CD4-positive, alpha-beta T cell (primary cell): ENCODE measurements around the gene TBL1X. TPM values are rescaled to one million over a fixed set of nuclear protein-coding genes. Genes with fewer than 3 reads are reported as not detected.

ENCODE experiments used
- ATAC-seq: fragments of 200-7000 bp; cut with Tn5 transposase; one replicate; pipeline ENCODE4 v1.10.0; 2022; ENCODE audit warnings: mild to moderate bottlenecking; ENCODE audit not compliant: poor library complexity
- CTCF ChIA-PET: fragments of 350-600 bp; sonication (Branson Sonifier 250); formaldehyde crosslinking; loops from one replicate; lab custom pipeline; 2021; ENCODE audit warnings: antibody characterized with exemption, inconsistent platforms; lab: Charles Lee
- POLR2A ChIA-PET: fragments of 350-600 bp; sonication (Branson Sonifier 250); formaldehyde crosslinking; loops from one replicate; lab custom pipeline; 2021; ENCODE audit warnings: antibody characterized with exemption, inconsistent platforms; lab: Charles Lee
- DNase-seq, 14 experiments: peaks; one replicate each; pipeline ENCODE4 v3.0.0-alpha.2; 2013 to 2020; ENCODE audit warnings: mixed read lengths in 2 of 14
- H3K27ac ChIP-seq, 2 donors: one replicate each; pipeline versions ENCODE4 v1.5.1 to v1.7.0; 2013; ENCODE audit warnings: low read length in 2 of 2, low read depth in 1 of 2, mild to moderate bottlenecking in 1 of 2
- H3K27me3 ChIP-seq, 2 experiments: 1 replicate in 1 of 2; 2 replicates in 1 of 2; pipeline versions ENCODE4 v1.6.1 to v1.7.0; 2013; ENCODE audit warnings: low read length in 2 of 2, control low read depth in 1 of 2, mild to moderate bottlenecking in 1 of 2, moderate library complexity in 1 of 2; ENCODE audit not compliant: insufficient read depth in 2 of 2, control insufficient read depth in 1 of 2
- H3K36me3 ChIP-seq: one replicate; pipeline ENCODE4 v1.6.1; 2013; ENCODE audit warnings: low read length, control low read depth; ENCODE audit not compliant: insufficient read depth
- H3K4me1 ChIP-seq: one replicate; pipeline ENCODE4 v1.6.1; 2013; ENCODE audit warnings: low read length, control low read depth; ENCODE audit not compliant: insufficient read depth
- H3K4me3 ChIP-seq: one replicate; pipeline ENCODE4 v1.5.1; 2013; ENCODE audit warnings: mild to moderate bottlenecking, low read length, moderate library complexity
- H3K9me3 ChIP-seq, 2 experiments: 1 replicate in 1 of 2; 2 replicates in 1 of 2; pipeline versions ENCODE4 v1.6.1 to v1.7.0; 2013; ENCODE audit warnings: low read length in 2 of 2, mild to moderate bottlenecking in 2 of 2, control low read depth in 1 of 2, moderate library complexity in 1 of 2; ENCODE audit not compliant: control insufficient read depth in 1 of 2, insufficient read depth in 1 of 2
- H3K27ac Mint-ChIP-seq: one replicate; pipeline ENCODE4 v1.8.0; 2020; ENCODE audit warnings: mixed read lengths
- H3K27me3 Mint-ChIP-seq: one replicate; pipeline ENCODE4 v1.8.0; 2021; ENCODE audit warnings: mixed read lengths
- H3K36me3 Mint-ChIP-seq: one replicate; pipeline ENCODE4 v1.8.0; 2021; ENCODE audit warnings: low read depth, mixed read lengths
- H3K4me1 Mint-ChIP-seq: one replicate; pipeline ENCODE4 v1.8.0; 2021; ENCODE audit warnings: low read depth, mixed read lengths
- H3K4me3 Mint-ChIP-seq: one replicate; pipeline ENCODE4 v1.8.0; 2020; ENCODE audit warnings: mild to moderate bottlenecking, mixed read lengths
- H3K9me3 Mint-ChIP-seq: one replicate; pipeline ENCODE4 v1.8.0; 2020; ENCODE audit warnings: mixed read lengths
- CTCF ChIP-seq: fragments of 200-600 bp; IDR thresholded peaks from one replicate; pipeline ENCODE4 v1.8.0; 2022; ENCODE audit warnings: antibody characterized with exemption, mild to moderate bottlenecking
- intact Hi-C, 2 experiments: fragments of 100-400 bp; cut with DNase I in 1 of 2; cut with micrococcal nuclease in 1 of 2; formaldehyde crosslinking; loops; one replicate each; pipeline versions ENCODE4 v1.15.1 to v1.9.0; 2023 to 2025; cut with DNase I, micrococcal nuclease
- total RNA-seq, 174 experiments: library from RNA in 2 of 174; stranded (reverse) in 2 of 174; gene quantifications; one replicate each; pipeline ENCODE4 v1.2.3 and lab custom pipeline; 2021 to 2026

The TBL1X gene
- total RNA-seq, 2 experiments from 2014 or later: 17.4 to 19.2 TPM

- DNase-seq (no peak), ATAC-seq (no peak)
- Histone ChIP-seq H3K4me3 (no peak overlapping the region), H3K4me1 (peaks cover 3% of the 10 kb centered on the region), H3K27ac (no peak overlapping the region), H3K9me3 (no peaks in the 10 kb centered on the region), H3K36me3 (no peaks in the 10 kb centered on the region), H3K27me3 (no peaks in the 10 kb centered on the region)
- Mint-ChIP-seq H3K4me1 (peaks cover 45% of the 10 kb centered on the region), H3K4me3 (no peak overlapping the region), H3K36me3 (peaks cover 20% of the 10 kb centered on the region), H3K9me3 (no peaks in the 10 kb centered on the region), H3K27me3 (no peaks in the 10 kb centered on the region), H3K27ac (no peak overlapping the region)
- POLR2A ChIA-PET: no interaction called here
- CTCF ChIA-PET: no interaction called here
- TF ChIP-seq CTCF: no peak
- intact Hi-C loops: no loop called here
These were observed 28.0 kb downstream of the TBL1X start for GRCh38 chrX:9492901-9493300.

- H3K27me3 Mint-ChIP-seq: no peaks in the 10 kb centered on the region
- Histone ChIP-seq H3K36me3 (no peaks in the 10 kb centered on the region), H3K4me3 (no peak overlapping the region), H3K27me3 (no peaks in the 10 kb centered on the region), H3K9me3 (no peaks in the 10 kb centered on the region), H3K4me1 (peaks cover 6% of the 10 kb centered on the region), H3K27ac (no peak overlapping the region)
- H3K4me3 Mint-ChIP-seq: no peak overlapping the region
- DNase-seq: no peak
- intact Hi-C loops: no loop called here
- POLR2A ChIA-PET: no interaction called here
- TF ChIP-seq CTCF: no peak
- no peak for ATAC-seq
- CTCF ChIA-PET: no interaction called here
- peaks cover 20% of the 10 kb centered on the region for H3K36me3 Mint-ChIP-seq
- peaks cover 43% of the 10 kb centered on the region for H3K4me1 Mint-ChIP-seq
- H3K9me3 Mint-ChIP-seq: no peaks in the 10 kb centered on the region
- H3K27ac Mint-ChIP-seq: no peak overlapping the region
These were observed 29.1 kb downstream of the TBL1X start for GRCh38 chrX:9493936-9494335.

- no peak overlapping the region for H3K4me3 ChIP-seq
- intact Hi-C loops: no loop called here
- peaks cover 3% of the 10 kb centered on the region for H3K4me1 ChIP-seq
- Mint-ChIP-seq H3K27me3 (no peaks in the 10 kb centered on the region), H3K36me3 (peaks cover 25% of the 10 kb centered on the region), H3K27ac (no peak overlapping the region), H3K4me1 (peaks cover 45% of the 10 kb centered on the region), H3K9me3 (no peaks in the 10 kb centered on the region), H3K4me3 (no peak overlapping the region)
- TF ChIP-seq CTCF: no peak
- H3K9me3 ChIP-seq: no peaks in the 10 kb centered on the region
- ChIA-PET POLR2A (no interaction called here), CTCF (no interaction called here)
- no peak for DNase-seq
- no peaks in the 10 kb centered on the region for H3K36me3 ChIP-seq
- H3K27ac ChIP-seq: no peak overlapping the region
- ATAC-seq: no peak
- H3K27me3 ChIP-seq: no peaks in the 10 kb centered on the region
These were observed 29.9 kb downstream of the TBL1X start for GRCh38 chrX:9494771-9495170.
